Breast epithelium (tissue), 4 donors: ENCODE data around the gene KLHDC7B. TPM values are rescaled to one million over a fixed set of nuclear protein-coding genes. Genes with fewer than 3 reads are reported as not detected.

ENCODE experiments used
- DNase-seq, 2 donors: peaks; one replicate each; pipeline ENCODE4 v3.0.0-alpha.2; 2019; ENCODE audit warnings: low spot score in 2 of 2
- H3K27ac ChIP-seq, 2 donors: fragments of 200-600 bp; sonication (generic) in 1 of 2; one replicate each; pipeline ENCODE4 v1.5.1; 2016 to 2019; ENCODE audit warnings: mild to moderate bottlenecking in 1 of 2
- H3K27me3 ChIP-seq, 2 donors: fragments of 200-600 bp; sonication (generic) in 1 of 2; one replicate each; pipeline versions ENCODE4 v1.5.1 to v1.6.0; 2017 to 2019; ENCODE audit warnings: control low read depth in 1 of 2, mild to moderate bottlenecking in 1 of 2
- H3K36me3 ChIP-seq: fragments of 200-600 bp; one replicate; pipeline ENCODE4 v1.5.1; 2019
- H3K4me1 ChIP-seq, 2 donors: fragments of 200-600 bp; sonication (generic); one replicate each; pipeline ENCODE4 v1.5.1; 2016 to 2019; ENCODE audit warnings: control low read depth in 1 of 2
- H3K4me3 ChIP-seq, 3 donors: fragments of 200-600 bp; sonication (generic); 1 replicate in 2 of 3; 2 replicates in 1 of 3; pipeline ENCODE4 v1.5.1; 2016 to 2019; ENCODE audit warnings: mild to moderate bottlenecking in 3 of 3, moderate library complexity in 2 of 3
- H3K9me3 ChIP-seq, 2 donors: fragments of 200-600 bp; sonication (generic) in 1 of 2; one replicate each; pipeline ENCODE4 v1.5.1; 2016 to 2019; ENCODE audit warnings: control low read depth in 1 of 2
- POLR2A ChIP-seq: fragments of 450-650 bp; IDR thresholded peaks from one replicate; pipeline ENCODE4 v1.6.1; 2016; ENCODE audit warnings: antibody characterized with exemption, mild to moderate bottlenecking, moderate library complexity
- POLR2AphosphoS5 ChIP-seq, 3 donors: sonication (generic); formaldehyde crosslinking; IDR thresholded peaks; one replicate each; pipeline ENCODE4 v1.6.1; 2017; ENCODE audit warnings: antibody characterized with exemption in 3 of 3
- intact Hi-C: fragments of 100-400 bp; cut with DNase I; formaldehyde crosslinking; loops from one replicate; pipeline ENCODE4 v1.15.1; 2023; ENCODE audit warnings: low total_unique reads
- total RNA-seq, 3 donors: library from RNA; depleted of rRNA; stranded (reverse); fragments of >200 nt; gene quantifications; one replicate each; pipeline ENCODE4 v1.1.0, GENCODE V29; 2016
- TF ChIP-seq, protein P1 (sequence below), 3 donors: fragments of 450-650 bp; IDR thresholded peaks; one replicate each; pipeline ENCODE4 v1.5.1; 2016 to 2017; ENCODE audit warnings: antibody characterized with exemption in 3 of 3, mild to moderate bottlenecking in 3 of 3, moderate library complexity in 3 of 3

The KLHDC7B gene
- total RNA-seq, 3 donors from 2014 or later: 0.16 to 0.33 (median 0.29) TPM

GRCh38 chr22:50550395-50550794, 4.7 kb downstream of the KLHDC7B start:
- no peak for DNase-seq
- Histone ChIP-seq H3K9me3 (no peaks in the 10 kb centered on the region), H3K36me3 (no peaks in the 10 kb centered on the region), H3K4me1 (peaks cover 3 to 13% of the 10 kb centered on the region in 2 donors), H3K4me3 (no peak overlapping the region), H3K27me3 (peaks cover 3 to 8% of the 10 kb centered on the region in 2 donors), H3K27ac (no peak overlapping the region)
- intact Hi-C loops: no loop called here
- TF ChIP-seq, protein P1, sequence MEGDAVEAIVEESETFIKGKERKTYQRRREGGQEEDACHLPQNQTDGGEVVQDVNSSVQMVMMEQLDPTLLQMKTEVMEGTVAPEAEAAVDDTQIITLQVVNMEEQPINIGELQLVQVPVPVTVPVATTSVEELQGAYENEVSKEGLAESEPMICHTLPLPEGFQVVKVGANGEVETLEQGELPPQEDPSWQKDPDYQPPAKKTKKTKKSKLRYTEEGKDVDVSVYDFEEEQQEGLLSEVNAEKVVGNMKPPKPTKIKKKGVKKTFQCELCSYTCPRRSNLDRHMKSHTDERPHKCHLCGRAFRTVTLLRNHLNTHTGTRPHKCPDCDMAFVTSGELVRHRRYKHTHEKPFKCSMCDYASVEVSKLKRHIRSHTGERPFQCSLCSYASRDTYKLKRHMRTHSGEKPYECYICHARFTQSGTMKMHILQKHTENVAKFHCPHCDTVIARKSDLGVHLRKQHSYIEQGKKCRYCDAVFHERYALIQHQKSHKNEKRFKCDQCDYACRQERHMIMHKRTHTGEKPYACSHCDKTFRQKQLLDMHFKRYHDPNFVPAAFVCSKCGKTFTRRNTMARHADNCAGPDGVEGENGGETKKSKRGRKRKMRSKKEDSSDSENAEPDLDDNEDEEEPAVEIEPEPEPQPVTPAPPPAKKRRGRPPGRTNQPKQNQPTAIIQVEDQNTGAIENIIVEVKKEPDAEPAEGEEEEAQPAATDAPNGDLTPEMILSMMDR (IDR thresholded peaks at IDR 0.05): no peak
- no peak for TF ChIP-seq POLR2AphosphoS5 (IDR thresholded peaks at IDR 0.05)

DNA sequence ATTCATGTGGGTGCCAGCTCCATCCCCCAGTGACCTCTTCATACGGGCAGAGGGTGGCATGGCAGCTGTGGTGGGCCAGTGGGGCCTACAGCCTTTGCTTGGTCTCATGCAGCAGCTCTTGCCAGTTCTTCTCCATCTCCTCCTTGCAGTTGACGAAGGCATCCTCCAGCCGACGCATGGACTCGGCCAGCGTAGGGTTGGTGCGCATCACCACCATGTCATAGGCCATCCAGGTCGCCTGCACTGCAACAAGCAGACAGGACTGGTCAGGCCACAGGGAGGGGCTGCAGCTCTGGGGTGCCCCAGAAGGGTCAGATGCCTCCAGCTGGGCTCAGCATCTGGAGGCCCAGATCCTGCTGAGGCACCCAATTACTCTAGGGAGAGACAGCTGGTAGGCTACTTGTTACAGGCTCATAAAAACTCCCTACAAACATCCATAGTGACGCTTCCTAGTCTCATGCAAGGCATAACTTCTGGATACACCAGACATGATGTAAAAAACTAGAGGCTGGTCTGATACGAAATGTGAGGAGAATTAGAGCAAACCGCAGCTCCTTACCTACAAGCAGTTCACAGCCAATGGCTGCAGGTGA, 5.6 kb downstream of the KLHDC7B start:
- H3K27me3 ChIP-seq: peaks cover 3 to 8% of the 10 kb centered on the region in 2 donors
- TF ChIP-seq, protein P1 (IDR thresholded peaks at IDR 0.05): no peak
- TF ChIP-seq POLR2AphosphoS5 (IDR thresholded peaks at IDR 0.05) (no peak), POLR2A (no peak)
- no peaks in the 10 kb centered on the region for H3K9me3 ChIP-seq
- H3K4me1 ChIP-seq: peaks cover 3 to 10% of the 10 kb centered on the region in 2 donors
- H3K36me3 ChIP-seq: no peaks in the 10 kb centered on the region
- intact Hi-C loops: no loop called here
- H3K4me3 ChIP-seq: no peak overlapping the region
- DNase-seq: no peak
- H3K27ac ChIP-seq: no peak overlapping the region

- no peak overlapping the region for H3K27ac ChIP-seq
- TF ChIP-seq, protein P1 (IDR thresholded peaks at IDR 0.05): no peak
- no peak for TF ChIP-seq POLR2AphosphoS5 (IDR thresholded peaks at IDR 0.05)
- TF ChIP-seq POLR2A: no peak
- no peak overlapping the region for H3K4me3 ChIP-seq
- peaks cover 2 to 3% of the 10 kb centered on the region in 2 donors for H3K27me3 ChIP-seq
- intact Hi-C loops: no loop called here
- no peak for DNase-seq
- H3K9me3 ChIP-seq: no peaks in the 10 kb centered on the region
- no peaks in the 10 kb centered on the region for H3K36me3 ChIP-seq
- H3K4me1 ChIP-seq: no peaks in the 10 kb centered on the region
These were observed 7.6 kb downstream of the KLHDC7B start for GRCh38 chr22:50553310-50553709.

DNA sequence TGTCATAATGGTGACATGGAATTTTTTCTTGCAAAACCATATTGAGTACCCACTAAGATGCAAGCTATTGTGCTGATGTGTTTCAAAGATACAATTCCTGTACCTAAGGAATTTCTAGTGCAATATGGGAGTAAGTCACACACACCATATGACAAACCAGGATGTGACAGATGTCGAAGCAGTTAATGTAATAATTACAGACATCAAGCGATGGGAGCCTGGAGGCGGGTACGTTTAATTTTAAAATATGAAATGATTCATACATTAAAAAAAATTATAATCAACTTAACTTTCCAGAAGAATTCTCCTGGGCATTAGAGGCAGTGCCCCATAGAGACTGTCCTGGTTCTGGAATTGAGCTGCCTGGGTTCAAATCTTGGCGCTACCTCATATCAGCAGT, 11.0 kb downstream of the KLHDC7B start:
- DNase-seq: no peak
- Histone ChIP-seq H3K9me3 (no peaks in the 10 kb centered on the region), H3K4me1 (no peaks in the 10 kb centered on the region), H3K4me3 (no peak overlapping the region), H3K27me3 (no peaks in the 10 kb centered on the region), H3K27ac (no peak overlapping the region), H3K36me3 (no peaks in the 10 kb centered on the region)
- TF ChIP-seq, protein P1 (IDR thresholded peaks at IDR 0.05): no peak
- TF ChIP-seq POLR2A (no peak), POLR2AphosphoS5 (IDR thresholded peaks at IDR 0.05) (no peak)
- intact Hi-C loops: no loop called here

DNA sequence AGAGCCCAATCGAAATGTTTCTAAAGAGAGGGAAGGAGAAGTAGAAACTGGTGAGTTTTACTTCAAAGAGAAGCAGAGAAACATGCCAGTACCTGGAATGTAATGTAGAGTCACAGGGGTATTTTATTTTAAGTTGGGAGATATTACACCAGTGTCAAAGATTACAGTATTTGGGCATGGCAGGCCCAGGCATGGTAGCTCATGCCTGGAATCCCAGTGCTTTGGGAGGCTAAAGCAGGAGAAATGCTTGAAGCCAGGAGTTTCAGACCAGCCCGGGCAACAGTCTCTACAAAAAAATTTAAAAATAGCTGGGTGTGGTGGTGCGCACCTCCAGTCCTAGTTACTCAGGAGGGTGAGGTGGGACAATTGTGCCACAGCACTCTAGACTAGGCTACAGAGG, 14.3 kb downstream of the KLHDC7B start:
- Histone ChIP-seq H3K4me3 (no peak overlapping the region), H3K27me3 (no peaks in the 10 kb centered on the region), H3K4me1 (no peaks in the 10 kb centered on the region), H3K36me3 (no peaks in the 10 kb centered on the region), H3K9me3 (no peaks in the 10 kb centered on the region), H3K27ac (no peak overlapping the region)
- intact Hi-C loops: no loop called here
- no peak for TF ChIP-seq POLR2AphosphoS5 (IDR thresholded peaks at IDR 0.05)
- TF ChIP-seq, protein P1 (IDR thresholded peaks at IDR 0.05): no peak
- TF ChIP-seq POLR2A: no peak
- no peak for DNase-seq
